GM18907 (cell line): ENCODE measurements around the gene FBXL7.

Source experiments
- ATAC-seq: cut with Tn5 transposase; IDR thresholded peaks from one replicate; pipeline ENCODE4 v1.9.1; 2021; ENCODE audit warnings: mild to moderate bottlenecking, moderate library complexity; ENCODE audit not compliant: unreplicated experiment

Gene FBXL7

DNA sequence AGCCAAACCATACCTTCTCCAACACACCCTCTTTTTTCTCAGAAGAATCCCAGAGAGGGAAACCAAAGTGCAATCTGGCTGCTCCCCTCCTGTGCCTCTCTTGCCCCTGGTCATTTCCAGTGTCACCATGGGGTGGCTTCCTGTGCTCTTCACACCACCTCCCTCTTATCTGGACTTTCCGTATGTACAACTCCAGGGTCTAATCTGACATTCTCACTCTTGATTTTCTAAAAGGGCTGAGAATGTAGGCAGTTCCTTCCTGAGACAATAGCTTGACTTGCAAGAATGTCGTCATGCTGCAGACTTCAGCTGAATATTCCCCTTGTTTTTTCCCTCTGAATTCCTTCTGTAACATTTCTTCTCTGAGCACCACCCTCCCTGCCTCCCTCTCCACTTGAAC, 110.2 kb downstream of the FBXL7 start:
- ATAC-seq: no peak

DNA sequence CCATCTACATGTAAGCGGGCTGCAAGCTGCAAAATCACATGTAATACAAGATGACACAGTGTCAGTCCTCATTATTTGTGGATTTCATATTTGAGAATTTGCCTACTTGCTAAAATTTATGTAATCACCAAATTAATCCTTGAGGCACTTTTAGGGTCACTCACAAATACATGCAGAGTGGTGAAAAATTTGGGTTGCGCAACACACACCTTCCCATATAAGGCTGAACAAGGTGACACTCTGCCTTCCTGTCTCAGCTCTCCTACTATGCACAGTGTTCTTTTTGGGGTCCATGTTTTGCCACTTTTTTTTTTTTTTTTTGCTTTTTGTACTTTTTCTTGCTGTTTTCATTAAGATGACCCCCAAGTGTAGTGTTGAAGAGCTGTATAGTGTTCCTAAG, 111.0 kb downstream of the FBXL7 start:
- no peak for ATAC-seq

DNA sequence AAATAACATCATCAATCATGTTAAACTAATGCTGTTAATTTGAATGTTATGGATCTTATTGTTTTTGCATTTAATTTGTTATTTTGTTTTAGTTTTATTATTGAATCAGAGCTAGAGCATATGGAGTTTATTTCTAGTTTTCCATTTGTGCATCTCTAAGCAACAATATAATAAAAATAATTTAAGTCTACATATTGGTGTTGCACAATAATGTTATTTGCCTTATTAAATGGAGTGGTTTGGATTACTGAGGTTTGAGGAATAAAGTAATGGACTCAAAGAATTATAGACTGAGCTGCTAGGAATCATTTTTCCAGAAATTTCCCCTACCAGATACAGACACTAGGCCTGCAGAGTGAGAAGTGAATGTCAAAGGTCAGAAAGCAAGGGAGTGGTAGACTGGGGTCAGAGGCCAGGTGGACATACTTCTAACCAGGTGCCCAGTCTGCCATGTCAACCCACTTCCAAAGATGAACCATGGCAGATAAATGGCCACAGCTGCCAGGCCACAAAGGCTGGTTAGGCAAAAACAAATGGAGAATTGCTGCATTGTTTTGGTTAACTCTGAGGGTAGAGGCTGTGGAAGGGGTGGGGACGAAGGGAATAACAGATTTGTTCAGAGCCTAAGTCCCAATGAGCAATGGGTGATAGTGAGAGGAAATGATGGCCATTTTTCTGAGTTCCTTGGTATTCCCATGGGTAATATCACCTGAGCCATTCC, 113.1 kb downstream of the FBXL7 start:
- ATAC-seq: no peak

DNA sequence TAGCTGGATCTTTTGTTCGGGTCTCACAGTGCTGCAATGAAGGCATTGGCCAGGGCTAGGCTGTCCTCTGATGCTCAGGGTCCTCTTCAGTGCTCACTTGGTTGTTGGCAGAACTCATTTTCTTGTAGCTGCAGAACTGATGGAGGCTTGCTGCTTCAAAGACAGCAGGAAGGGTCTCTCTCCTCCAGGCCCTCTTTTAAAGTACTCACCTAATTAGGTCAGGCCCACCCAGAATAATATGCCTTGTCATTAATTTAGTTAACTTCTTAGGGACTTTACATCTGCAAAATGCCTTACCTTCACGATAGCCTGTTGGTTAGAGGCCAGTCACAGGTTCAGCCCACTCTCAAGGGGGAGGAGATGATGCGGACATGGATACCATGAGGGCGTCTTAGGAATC, 114.7 kb downstream of the FBXL7 start:
- ATAC-seq: no peak

DNA sequence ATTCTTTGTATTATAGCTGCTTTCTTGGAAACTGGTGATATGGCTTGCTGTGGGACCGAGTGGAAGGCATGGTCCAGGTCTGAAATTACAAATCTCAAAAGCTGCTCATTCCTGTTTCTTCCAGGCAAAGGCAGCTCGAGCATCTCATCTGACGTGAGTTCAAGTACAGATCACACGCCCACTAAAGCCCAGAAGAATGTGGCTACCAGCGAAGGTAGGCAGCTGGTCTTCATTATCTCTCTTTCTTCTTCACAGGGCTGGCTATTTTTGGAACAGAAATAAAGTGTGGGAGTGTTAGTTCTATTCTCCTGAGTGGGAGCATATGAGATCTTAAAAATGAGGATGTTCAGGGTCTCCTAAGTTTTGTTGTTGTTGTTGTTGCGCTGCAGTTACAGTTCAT, 115.9 kb downstream of the FBXL7 start:
- ATAC-seq: no peak

DNA sequence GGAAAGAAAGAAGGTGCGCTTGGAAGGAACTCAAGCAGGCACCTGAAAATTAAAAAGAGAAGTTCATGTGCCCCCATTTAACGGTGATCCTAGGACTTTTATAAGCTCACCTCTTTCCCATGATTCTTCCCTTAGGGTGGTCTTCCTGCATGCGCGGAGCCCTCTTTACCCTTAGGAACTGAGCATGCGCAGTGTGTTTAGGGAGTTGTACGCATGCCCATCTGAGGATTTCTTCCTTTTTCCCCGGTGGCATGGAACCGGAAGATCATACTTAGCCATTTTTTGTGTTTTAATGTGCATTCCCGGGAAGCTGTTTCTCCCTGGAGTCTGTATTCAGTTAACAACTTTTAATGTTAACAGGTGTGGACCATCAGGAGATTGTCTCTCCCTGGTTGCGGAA, 119.0 kb downstream of the FBXL7 start:
- ATAC-seq: no peak

DNA sequence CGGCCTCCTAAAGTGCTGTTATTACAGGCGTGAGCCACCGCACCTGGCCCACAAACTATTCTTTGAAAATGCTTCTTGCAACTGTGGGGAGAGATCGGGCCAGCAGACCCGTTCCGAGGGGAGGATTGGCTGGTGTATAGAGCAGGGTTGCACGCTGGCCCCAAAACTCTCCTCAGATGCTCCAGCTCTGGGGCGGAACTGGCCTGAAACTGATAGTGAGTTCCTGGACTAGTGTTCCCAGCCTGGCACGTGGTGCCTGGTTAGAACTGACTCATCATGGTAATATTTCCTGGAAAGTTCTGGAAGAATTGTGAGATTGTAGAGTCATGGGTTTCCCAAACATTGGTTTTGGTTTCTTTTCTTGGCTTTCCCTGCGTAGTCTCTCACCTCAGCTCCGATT, 120.5 kb downstream of the FBXL7 start:
- no peak for ATAC-seq

DNA sequence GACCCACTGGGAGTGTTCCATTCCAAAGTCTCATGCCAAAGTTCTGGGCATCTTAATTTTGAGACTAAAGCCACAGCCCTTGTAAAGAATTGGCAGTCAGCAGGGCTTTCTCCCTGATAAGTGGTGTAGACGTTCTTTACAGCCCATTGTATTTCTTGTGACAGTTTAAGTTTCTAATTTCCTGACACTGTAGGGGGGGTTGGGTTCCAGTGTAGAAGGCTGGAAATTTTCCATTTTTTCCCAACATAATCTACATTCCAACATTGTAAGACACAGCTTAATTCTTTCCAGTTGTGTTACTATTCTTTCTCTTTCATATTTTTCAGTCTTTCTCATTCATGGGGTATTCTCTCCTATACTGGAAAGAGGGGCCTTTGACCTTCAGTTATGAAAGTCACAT, 121.1 kb downstream of the FBXL7 start:
- no peak for ATAC-seq

DNA sequence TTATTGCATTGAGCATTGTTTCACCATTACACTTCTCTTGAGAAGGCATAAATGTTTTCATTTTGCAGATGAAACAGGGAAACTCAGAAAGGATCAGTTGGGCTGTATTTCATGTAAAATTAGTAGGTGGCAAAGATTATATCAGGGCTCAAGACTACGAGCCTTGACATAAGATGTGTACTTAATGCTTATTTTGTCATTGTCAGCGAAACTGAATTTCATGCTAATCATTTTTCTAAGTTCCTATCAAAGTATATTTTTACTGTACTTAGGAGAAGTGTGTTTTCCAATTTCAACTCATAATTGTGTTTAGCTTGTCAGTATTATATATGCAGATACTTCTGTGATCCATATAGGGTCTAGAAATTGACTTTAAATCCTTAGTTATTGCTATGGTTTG, 123.8 kb downstream of the FBXL7 start:
- no peak for ATAC-seq

DNA sequence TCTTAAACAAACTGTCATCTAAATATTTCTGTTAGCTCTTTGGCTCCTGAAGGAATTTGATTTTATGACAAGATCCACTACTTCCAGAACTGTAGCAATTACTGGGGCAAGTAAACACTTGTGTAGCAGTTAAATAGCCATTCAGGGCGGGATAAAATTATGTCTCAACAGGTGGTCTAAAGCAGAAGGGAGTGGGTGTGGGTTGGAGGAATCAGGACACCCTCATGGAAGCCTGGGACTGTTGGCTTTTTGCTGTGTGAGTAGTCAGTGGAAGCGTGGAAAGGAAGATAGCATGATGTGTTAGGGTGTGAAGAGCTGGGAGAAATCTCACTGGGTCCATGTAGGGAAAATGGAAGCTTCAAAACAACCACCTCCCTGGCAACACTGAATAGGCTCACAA, 127.1 kb downstream of the FBXL7 start:
- ATAC-seq: no peak

DNA sequence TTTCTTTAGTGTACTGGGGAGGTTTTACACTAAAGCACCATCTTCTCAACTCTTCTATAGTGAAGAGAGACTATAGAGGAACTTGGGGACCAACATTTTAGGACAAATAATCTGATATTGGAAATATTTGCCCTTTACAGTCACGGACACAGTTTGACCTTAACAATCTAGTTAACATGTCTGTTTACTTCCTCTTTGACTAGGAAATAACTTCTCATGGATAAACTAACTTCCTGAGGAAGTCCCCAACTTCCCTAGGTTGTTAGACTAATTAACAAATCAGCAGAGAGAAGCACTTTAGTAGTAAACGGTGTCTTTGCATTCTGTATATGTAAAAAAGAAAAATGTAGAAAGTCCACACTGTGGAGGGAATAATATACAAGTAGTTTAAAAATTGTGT, 127.7 kb downstream of the FBXL7 start:
- ATAC-seq: no peak

DNA sequence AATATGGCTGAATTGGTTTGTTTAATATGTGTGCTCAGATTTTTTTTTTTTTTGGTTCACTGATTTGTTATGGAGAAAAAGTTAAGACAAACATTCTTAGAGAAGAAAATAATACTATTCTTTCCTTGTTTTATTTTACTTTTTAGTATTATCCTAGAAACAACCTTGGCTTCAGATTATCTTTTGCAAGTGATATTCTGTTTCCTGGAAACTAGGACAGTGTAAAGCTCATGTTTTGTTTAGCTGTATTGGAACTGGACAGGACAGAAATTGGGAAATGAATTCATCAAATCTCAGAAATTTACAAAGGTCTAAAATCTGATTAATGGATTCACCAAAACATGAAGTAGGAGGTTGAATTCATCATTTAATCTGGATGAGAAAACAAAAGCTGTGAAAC, 130.5 kb downstream of the FBXL7 start:
- ATAC-seq: no peak

DNA sequence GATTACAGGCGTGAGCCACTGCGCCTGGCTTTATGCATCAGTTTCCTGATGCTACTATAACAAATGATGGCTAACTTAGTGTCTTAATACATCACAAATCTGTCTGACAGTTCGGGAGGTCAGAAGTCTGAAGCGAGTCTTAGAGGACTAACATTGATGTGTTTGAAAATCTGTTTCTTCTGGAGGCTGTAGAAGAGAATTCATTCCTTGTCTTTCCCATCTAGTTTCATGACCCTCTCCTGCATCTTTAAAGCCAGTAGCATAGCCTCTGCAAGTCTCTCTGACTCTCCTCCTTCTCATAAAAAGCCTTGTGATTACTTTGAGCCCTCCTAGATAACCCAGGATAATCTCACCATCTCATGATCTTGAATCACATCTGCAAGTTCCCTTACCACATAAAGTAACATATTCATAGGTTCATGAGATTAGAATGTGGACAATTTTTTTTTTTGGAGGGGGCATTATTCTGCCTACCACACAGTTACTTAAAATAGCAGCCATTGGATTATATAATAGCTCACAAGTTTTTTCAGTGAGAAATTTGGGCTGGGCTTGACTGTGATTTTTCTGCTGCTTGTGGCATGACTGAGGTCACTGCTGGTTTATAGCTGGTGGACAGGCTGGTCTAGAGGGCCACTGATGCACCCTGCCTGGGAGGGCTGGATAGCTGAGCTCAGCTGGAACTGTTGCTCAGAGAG, 134.8 kb downstream of the FBXL7 start:
- no peak for ATAC-seq

DNA sequence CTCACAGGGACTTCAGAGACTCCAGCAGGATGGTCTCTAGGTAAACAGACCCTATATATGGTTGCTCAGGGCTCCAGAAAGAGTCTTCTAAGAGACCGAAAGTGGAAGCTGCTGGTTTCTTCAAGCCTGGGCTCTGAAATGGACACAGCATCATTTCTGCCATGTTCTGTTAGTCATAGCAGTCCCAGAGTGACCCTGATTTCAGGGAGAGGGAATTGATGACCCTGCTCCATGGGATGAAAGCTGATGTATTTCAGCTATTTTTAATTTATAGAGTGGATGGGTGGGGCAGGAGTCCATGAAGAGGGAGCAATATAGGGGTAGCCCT, 135.3 kb downstream of the FBXL7 start:
- ATAC-seq: no peak

DNA sequence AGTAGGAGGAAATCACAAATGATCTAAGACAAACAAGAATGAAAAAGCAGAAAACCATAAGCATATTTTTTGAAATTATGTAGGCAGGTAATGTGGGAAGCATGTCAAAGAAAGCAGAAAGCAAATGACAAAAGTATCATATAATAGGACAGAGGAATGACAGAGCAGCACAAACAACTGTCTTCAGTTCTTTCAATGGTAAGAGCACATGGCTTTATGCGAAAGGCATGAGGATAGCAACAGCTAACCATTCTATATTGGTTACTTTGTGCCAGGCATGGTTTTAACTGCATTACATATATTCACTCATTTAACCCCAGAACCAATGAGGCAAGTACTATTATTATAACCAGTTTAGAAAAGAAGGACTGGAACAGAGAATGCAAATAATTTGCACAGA, 137.4 kb downstream of the FBXL7 start:
- ATAC-seq: no peak

DNA sequence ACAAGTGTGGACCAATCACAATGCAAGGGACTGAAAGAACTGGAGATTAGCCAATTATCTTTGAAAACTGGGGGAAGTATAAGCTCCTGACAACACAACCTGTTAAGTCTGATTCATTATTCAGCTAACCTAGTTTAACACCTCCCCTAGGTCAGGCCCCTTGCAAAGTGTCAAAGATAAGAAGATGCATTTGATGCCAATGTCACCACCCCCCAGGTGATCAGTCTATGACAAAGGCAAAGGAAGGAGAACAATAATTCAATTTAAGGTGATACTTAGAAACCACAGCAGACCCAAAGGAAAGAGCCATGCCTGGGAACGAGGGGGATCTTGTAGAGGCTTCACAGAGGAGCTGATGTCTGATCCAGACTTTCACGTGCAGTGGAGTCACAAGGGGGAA, 137.9 kb downstream of the FBXL7 start:
- ATAC-seq: no peak

DNA sequence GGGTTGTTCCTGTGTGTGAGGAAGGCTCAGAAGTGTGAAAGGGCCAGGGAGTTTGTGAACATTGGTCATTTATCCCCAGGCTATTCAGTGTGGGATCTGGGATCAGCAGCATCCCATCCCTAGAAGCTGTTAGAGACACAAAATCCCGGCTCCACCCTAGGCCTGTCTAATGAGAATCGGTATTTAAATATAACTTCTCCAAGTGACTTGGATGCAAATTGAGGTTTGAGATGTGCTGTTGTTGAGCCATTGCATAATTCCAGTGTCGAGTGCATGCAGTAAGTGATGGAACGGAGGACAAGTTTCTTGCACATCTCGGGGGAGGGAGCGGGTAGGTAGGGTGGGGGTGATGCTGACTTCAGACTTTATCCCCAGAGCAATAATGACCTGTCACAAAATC, 138.3 kb downstream of the FBXL7 start:
- no peak for ATAC-seq

DNA sequence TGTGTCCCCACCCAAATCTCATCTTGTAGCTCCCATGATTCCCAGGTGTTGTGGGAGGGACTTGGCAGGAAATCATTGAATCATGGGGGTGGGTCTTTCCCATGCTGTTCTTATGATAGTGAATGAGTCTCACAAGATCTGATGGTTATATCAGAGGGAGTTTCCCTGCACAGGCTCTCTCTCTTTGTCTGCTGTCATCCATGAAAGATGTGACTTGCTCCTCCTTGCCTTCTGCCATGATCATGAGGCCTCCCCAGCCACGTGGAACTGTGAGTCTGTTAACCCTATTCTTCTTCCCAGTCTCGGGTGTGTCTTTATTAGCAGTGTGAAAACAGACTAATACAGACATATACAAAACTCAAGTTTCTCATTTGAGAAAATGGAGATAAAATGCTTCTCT, 139.3 kb downstream of the FBXL7 start:
- ATAC-seq: no peak

DNA sequence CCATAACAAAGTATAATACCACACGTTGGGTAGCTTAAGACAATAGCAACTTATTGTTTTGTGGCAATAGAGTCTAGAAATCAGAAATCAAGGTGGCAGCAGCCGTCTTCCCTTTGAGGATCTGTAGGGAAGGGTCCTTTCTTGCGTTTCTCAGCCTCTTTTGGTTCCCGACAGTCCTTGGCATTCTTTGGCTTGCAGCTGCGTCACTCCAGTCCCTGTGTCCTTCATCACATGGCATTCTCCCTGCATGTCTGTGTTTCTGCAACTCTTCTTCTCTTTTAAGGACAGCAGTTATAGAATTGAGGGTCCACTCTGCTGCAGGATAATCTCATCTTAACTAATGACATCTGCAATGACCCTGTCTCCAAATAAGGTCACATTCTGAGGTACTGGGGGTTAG, 140.1 kb downstream of the FBXL7 start:
- no peak for ATAC-seq

DNA sequence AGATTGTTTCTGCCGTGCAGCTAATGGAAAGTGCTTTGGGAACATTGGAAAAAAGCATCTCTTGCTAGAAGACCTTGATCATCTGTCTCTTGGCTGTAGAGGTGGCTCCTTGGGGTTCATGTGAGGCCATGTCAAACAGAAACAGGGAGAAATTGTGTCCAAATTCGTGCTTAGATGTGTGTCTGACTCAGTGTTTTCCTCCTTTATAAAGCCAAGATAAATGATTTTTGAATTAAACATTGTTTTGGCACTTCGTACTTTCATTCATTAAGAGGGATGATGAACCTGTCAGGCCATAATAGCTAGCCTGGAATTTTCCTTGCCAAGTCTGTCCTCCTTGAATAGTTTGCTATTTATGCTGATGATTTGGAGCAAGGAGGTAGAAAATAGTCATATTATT, 143.8 kb downstream of the FBXL7 start:
- ATAC-seq: no peak

DNA sequence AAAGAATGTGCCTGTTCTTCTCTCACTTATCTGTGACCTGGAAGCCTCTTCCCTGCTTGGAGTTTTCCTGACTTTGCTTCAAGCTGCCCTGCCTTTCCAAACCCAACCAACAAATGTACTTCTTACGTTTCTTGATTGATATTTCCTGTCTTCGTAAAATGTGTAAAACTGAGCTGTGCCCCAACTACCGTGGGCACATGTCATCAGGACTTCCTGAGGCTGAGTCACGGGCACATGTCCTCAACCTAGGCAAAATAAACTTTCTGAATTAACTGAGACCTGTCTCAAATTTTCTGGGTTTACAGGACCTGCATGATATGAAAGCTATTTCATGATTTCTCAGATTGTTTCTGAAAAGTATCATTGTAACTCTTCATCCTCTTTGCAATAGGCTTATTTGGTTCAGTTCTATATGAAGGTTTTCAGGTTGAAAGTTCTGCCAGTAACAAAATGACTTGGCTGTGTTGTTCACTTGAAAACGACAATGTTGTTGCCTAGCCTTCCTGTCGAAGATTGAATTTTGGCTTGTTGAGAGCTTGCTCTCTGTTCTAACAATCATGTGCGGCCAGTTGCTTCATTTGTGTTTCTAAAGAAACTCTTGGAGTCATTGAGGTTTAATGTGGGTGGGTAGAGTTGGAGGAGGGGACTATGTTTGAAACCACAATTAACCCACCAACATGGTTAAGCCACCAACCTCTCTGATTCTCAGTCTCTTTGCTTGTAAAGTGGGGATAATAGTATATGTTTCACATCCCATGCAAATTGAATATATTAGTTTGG, 145.6 kb downstream of the FBXL7 start:
- no peak for ATAC-seq

DNA sequence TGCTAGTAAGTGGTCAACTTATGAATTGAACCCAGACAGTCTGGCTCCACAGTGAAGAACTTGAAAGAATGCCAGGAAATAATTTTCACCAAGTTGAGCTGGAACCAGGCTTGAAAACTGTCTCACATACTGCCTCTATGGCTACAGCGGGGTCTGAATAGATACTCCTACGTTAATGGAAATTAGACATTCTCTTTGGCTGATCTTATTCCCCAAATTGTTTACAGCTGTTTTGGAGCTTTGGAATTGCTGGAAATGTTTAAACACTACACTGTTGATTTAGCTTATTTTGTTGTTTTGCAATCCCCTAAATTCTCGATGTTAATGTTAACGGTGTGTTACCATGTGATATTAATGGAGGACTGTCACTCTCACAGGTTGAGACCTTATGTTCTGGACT, 146.4 kb downstream of the FBXL7 start:
- ATAC-seq: no peak
